Fibroblast of upper back skin (primary cell): ENCODE data around the gene TEAD4.

Experiments
- DNase-seq: peaks from one replicate; pipeline ENCODE4 v3.0.0-alpha.2; 2013

TEAD4 gene

DNA sequence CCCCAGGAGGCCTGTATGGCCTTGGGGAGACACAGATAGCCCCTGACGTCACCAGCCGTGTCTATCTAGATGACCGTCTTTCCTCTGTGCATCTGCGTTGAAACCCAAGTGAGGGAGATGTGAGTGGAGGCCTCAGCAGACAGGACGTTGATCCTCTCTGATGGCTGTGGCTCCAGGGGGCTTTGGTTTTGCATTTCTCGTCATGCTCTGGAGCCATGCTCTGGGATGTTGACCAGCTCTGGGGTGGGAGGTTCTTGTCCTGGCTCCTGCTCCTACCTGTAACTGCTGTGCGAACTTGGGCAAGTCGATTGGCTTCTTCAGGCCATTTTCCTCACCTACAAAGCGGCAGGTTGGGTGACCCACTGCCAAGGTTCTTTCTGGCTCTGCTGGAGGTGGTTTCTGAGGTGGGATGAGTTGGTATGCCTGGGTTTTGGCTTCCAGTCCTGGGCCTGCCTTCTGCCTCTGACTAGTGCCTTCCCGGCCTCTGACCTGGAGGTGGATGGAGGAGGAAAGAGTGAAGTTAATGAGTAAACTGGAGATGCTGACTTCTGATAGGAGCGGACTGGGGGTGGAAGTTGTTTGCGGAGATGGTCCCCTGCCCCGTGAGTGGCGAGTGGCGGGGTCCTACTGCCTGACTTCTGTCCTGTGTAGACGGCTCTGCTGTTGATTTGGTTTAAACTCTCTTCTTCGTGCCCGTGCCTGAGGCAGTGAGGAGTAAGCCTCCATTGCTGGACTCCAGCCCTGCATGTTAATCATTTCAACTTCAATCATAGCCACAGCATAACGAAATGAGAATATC, 126.3 kb downstream of the TEAD4 start:
- DNase-seq = no peak

- DNase-seq = no peak
These were observed 127.0 kb downstream of the TEAD4 start for GRCh38 chr12:3086211-3086610.

DNA sequence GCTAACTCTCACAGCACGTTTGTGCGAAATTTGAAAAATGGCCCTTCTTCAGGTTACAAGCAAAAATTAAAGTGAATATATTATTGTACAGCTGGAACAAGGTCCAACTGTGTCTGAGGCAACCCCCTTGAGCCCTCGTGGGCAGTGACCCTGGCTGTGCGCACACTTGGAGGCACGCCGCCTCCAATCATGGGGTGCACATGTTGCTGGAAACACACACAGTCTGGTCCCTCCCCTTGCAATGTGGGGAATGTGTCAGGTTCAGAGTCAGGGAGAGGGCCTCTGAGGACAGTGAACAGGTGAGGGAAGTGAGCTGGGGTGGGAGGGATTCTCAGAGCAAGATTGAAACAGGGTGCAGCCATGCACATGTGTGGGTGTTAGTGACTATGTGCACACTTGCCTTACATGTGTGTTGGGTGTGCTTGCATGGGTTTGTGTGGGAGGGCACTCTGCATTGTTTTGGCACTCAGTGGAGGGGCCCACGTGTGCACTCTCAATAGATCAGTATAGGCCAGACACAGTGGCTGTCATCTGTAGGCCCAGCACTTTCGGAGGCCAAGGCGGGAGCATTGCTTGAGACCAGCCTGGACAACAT, 127.6 kb downstream of the TEAD4 start:
- no peak for DNase-seq

DNA sequence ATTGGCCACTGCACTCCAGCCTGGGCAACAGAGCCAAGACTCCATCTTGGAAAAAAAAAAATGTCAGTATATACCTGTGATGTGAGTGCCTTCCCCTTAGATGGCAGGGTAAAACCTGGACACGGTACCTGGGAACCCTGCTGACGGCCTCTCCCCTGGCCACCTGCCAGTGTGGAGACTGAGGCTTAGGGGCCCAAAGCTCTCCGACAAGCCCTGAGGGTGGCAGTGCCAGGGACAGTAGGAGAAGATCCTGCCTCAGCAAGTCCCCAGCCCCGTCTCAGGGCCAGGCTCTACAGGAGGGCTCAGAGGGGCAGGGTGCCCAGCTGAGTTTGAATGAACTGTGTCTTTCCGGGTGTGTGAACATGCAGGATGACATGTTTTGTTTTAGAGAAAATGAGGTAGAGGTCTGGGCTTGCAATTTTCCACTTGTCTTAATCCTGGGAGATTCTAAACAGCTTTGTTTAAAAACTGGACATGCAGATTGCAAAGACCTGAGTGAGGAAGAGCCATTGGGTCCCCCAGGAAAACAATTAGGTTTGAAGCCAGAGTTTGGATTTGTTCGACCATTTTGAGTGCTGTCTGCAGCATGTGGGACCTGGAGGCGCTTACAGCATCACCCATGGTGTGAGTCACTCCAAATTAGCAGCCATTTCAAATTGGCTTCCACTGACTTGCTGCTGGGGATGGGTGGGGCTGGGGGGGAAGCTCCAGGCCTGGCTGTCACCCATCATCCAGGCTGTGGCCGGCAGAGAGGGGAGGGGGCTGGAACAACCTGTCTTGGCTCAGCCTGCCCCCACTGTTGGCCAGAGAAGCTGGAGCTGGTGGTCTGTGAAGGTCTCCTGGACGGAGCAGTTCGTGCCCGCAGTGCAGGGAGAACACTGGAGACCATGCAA, 128.8 kb downstream of the TEAD4 start:
- no peak for DNase-seq

DNA sequence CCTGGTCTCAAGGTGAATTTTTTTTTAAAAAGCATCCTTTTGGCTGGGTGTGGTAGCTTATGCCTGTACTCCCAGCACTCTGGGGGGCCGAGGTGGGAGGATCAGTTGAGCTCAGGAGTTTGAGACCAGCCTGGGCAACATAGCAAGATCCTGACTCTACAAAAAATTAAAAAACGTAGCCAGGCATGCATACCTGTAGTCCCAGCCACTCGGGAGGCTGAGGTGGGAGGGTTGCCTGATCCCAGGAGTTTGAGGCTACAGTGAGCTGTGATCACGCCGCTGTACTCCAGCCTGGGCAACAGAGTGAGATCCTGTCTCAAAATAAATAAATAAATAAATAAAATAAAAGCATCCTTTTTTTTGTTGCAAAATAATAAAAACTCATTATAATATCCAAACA, 130.4 kb downstream of the TEAD4 start:
- DNase-seq = no peak
